ENCODE data around the gene TRIM15. TPM values are rescaled to one million over a fixed set of nuclear protein-coding genes. Genes with fewer than 3 reads are reported as not detected.
A peak's percentile ranks its signal among the peaks of the same experiment; 100 is the strongest.

TRIM15 gene
- polyA plus RNA-seq, 1 donor (not counting 4 experiments of a cell fraction or from before 2014, with no cell fraction given), result not detected

DNA sequence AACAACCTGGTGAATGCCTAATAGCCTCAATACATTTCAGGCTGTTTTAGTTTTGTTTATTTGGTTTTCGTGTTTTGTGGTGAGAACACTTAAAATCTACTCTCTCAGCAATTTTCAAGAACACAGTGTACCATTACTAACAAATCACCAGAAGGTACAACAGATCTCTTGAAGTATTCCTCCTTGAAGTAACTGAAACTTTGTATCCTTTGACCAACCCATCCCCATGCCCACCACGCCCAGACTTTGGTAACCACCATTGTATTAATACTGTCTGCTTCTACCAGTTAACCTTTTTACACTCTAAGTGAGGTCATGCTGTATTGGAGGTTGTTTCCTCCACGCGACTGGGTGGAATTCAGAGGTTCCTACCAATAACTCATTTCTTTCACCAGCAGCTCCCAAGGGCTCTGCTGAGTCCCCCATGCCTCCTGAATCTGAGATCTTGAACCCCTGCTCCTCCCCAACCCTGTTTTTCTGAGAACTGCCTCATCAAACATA, 33.1 kb upstream of the TRIM15 start:
- H3K9ac ChIP-seq (ENCODE audit: control insufficient read depth, extremely low read depth, insufficient read depth, low read length), result no peak overlapping the region

DNA sequence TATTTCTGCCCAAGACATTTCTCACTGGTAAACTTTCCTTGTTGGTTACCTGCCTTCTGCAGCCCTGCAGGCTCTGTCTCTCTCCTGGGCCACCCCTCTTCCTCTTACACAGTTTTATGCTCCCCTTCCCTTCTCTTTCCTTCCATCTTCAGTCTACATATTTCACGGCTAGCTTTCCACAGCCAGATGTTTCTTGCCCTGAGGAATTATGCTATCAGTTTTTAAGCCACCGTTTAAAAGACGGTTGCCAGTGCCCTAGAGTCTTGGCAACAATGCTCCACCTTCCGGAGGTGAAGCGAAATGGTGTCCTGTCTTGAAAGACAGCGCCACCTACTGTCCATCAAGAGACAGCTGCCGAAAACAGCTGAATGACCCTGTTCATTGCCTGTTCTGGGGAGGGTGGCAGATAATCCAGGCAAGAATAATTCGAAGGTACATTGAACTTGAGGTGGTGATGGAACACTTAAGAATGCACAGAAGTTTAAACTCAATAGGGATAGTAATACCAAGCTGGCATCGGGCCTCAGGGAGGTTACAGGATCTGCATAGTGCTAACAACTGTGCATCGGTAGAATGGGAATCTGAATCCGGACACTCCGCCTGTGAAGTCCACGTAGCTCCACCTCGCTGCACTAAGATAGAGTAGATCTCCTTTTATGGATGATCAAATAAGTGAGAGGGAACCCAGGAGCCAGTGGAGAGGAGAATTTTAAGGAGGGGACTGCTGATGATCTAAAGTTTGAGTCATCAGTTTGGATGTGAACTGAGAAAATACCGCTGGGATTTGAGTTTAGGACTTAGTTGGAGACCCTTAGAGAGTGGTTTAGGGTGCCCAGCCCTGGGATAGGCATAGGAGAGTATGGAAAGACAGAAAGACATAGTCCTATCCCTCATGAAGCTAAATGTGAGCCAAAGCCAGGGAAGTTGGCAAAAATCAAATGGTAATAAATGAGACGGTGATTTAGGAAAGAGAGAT, 32.2 kb upstream of the TRIM15 start:
- Histone ChIP-seq H3K4me1 (ENCODE audit: control insufficient read depth, extremely low read depth, insufficient read depth, low read length) (peaks cover 8% of the 10 kb centered on the region), H2AFZ (ENCODE audit: control insufficient read depth, low read length) (peak overlapping the region; percentile 77)
- dilution Hi-C loops (cut with MboI; ENCODE audit: extremely low pct_ligation_motif_present, low sequenced_read_pairs), result loop anchor here (10.0 kb wide), 1 partner anchor 56 kb away; the partner anchor contains the start of gene RNF39

More for the DNA sequence above, 33.1 kb upstream of the TRIM15 start:
- H2AFZ ChIP-seq (ENCODE audit: control insufficient read depth, low read length), result no peak overlapping the region
- H3K4me2 ChIP-seq (ENCODE audit: control insufficient read depth, extremely low read depth, insufficient read depth, low read depth, low read length), result no peak overlapping the region
- H3K4me1 ChIP-seq (ENCODE audit: control insufficient read depth, extremely low read depth, insufficient read depth, low read length), result peaks cover 8% of the 10 kb centered on the region
- DNase-seq (ENCODE audit: low read depth, low spot score), result no peak
- H3K27ac ChIP-seq (ENCODE audit: control insufficient read depth, insufficient read depth, low read length), result no peak overlapping the region
- H3K27me3 ChIP-seq (ENCODE audit: control insufficient read depth, extremely low read depth, insufficient read depth, low read length), result peaks cover 49% of the 10 kb centered on the region
- no peak for FAIRE-seq
- no peaks in the 10 kb centered on the region for H3K79me2 ChIP-seq (ENCODE audit: control insufficient read depth, insufficient read depth, low read length)
- dilution Hi-C loops (cut with MboI; ENCODE audit: extremely low pct_ligation_motif_present, low sequenced_read_pairs), result loop anchor here (10.0 kb wide), 1 partner anchor 55 kb away; the partner anchor contains the start of gene RNF39
- H4K20me1 ChIP-seq (ENCODE audit: control insufficient read depth, extremely low read depth, insufficient read depth, low read length), result no peaks in the 10 kb centered on the region
- no peaks in the 10 kb centered on the region for H3K9me1 ChIP-seq (ENCODE audit: control insufficient read depth, extremely low read depth, insufficient read depth, low read length)
- no peaks in the 10 kb centered on the region for H3K36me3 ChIP-seq (ENCODE audit: control insufficient read depth in 2 of 2, extremely low read depth in 1 of 2, insufficient read depth in 2 of 2, low read length in 2 of 2)
- no peaks in the 10 kb centered on the region for H3K9me3 ChIP-seq (ENCODE audit: control insufficient read depth, low read depth, low read length)
- TF ChIP-seq, protein P1, sequence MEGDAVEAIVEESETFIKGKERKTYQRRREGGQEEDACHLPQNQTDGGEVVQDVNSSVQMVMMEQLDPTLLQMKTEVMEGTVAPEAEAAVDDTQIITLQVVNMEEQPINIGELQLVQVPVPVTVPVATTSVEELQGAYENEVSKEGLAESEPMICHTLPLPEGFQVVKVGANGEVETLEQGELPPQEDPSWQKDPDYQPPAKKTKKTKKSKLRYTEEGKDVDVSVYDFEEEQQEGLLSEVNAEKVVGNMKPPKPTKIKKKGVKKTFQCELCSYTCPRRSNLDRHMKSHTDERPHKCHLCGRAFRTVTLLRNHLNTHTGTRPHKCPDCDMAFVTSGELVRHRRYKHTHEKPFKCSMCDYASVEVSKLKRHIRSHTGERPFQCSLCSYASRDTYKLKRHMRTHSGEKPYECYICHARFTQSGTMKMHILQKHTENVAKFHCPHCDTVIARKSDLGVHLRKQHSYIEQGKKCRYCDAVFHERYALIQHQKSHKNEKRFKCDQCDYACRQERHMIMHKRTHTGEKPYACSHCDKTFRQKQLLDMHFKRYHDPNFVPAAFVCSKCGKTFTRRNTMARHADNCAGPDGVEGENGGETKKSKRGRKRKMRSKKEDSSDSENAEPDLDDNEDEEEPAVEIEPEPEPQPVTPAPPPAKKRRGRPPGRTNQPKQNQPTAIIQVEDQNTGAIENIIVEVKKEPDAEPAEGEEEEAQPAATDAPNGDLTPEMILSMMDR (optimal IDR thresholded peaks at IDR 0.05 in 1 of 3, IDR thresholded peaks at IDR 0.05 in 1 of 3, conservative IDR thresholded peaks at IDR 0.05 in 1 of 3; ENCODE audit: extremely low read depth in 1 of 3, insufficient read depth in 2 of 3, low read length in 3 of 3), result no peak
- no peak for TF ChIP-seq EZH2 (IDR thresholded peaks at IDR 0.05; ENCODE audit: low read length)
- H3K4me3 ChIP-seq (ENCODE audit: control insufficient read depth in 2 of 3, extremely low read depth in 1 of 3, insufficient read depth in 2 of 3, low read depth in 1 of 3, low read length in 3 of 3), result no peak overlapping the region

More for the DNA sequence above, 32.2 kb upstream of the TRIM15 start:
- H3K9ac ChIP-seq (ENCODE audit: control insufficient read depth, extremely low read depth, insufficient read depth, low read length), result no peak overlapping the region
- no peaks in the 10 kb centered on the region for H3K79me2 ChIP-seq (ENCODE audit: control insufficient read depth, insufficient read depth, low read length)
- no peaks in the 10 kb centered on the region for H4K20me1 ChIP-seq (ENCODE audit: control insufficient read depth, extremely low read depth, insufficient read depth, low read length)
- TF ChIP-seq, protein P1 (optimal IDR thresholded peaks at IDR 0.05 in 1 of 3, IDR thresholded peaks at IDR 0.05 in 1 of 3, conservative IDR thresholded peaks at IDR 0.05 in 1 of 3; ENCODE audit: extremely low read depth in 1 of 3, insufficient read depth in 2 of 3, low read length in 3 of 3), result peak; percentile 99 to 100 (median 100)
- no peak for TF ChIP-seq EZH2 (IDR thresholded peaks at IDR 0.05; ENCODE audit: low read length)
- no peaks in the 10 kb centered on the region for H3K36me3 ChIP-seq (ENCODE audit: control insufficient read depth in 2 of 2, extremely low read depth in 1 of 2, insufficient read depth in 2 of 2, low read length in 2 of 2)
- no peaks in the 10 kb centered on the region for H3K9me1 ChIP-seq (ENCODE audit: control insufficient read depth, extremely low read depth, insufficient read depth, low read length)
- FAIRE-seq, result peak; percentile 67
- peak; percentile 57 for DNase-seq (ENCODE audit: low read depth, low spot score)
- H3K4me2 ChIP-seq (ENCODE audit: control insufficient read depth, extremely low read depth, insufficient read depth, low read depth, low read length), result peak overlapping the region; percentile 70
- no peak overlapping the region for H3K27ac ChIP-seq (ENCODE audit: control insufficient read depth, insufficient read depth, low read length)
- peaks cover 49% of the 10 kb centered on the region for H3K27me3 ChIP-seq (ENCODE audit: control insufficient read depth, extremely low read depth, insufficient read depth, low read length)
- peak overlapping the region in 1 of 3 experiments; percentile 39 for H3K4me3 ChIP-seq (ENCODE audit: control insufficient read depth in 2 of 3, extremely low read depth in 1 of 3, insufficient read depth in 2 of 3, low read depth in 1 of 3, low read length in 3 of 3)
- no peaks in the 10 kb centered on the region for H3K9me3 ChIP-seq (ENCODE audit: control insufficient read depth, low read depth, low read length)
